Vagina (tissue), 2 donors: ENCODE results near the gene TEAD1.

Experiments used
- POLR2A ChIP-seq, 2 donors: fragments of 450-650 bp; IDR thresholded peaks; one replicate each; pipeline ENCODE4 v1.6.1; 2017; ENCODE audit warnings: antibody characterized with exemption in 2 of 2, mild to moderate bottlenecking in 2 of 2, moderate library complexity in 2 of 2
- TF ChIP-seq, protein P1 (sequence below), 3 experiments: fragments of 450-650 bp in 2 of 3; fragments of 200-600 bp in 1 of 3; sonication (generic) in 1 of 3; IDR thresholded peaks; one replicate each; pipeline ENCODE4 v1.5.1; 2017 to 2019; ENCODE audit warnings: antibody characterized with exemption in 3 of 3, mild to moderate bottlenecking in 2 of 3, moderate library complexity in 2 of 3

DNA sequence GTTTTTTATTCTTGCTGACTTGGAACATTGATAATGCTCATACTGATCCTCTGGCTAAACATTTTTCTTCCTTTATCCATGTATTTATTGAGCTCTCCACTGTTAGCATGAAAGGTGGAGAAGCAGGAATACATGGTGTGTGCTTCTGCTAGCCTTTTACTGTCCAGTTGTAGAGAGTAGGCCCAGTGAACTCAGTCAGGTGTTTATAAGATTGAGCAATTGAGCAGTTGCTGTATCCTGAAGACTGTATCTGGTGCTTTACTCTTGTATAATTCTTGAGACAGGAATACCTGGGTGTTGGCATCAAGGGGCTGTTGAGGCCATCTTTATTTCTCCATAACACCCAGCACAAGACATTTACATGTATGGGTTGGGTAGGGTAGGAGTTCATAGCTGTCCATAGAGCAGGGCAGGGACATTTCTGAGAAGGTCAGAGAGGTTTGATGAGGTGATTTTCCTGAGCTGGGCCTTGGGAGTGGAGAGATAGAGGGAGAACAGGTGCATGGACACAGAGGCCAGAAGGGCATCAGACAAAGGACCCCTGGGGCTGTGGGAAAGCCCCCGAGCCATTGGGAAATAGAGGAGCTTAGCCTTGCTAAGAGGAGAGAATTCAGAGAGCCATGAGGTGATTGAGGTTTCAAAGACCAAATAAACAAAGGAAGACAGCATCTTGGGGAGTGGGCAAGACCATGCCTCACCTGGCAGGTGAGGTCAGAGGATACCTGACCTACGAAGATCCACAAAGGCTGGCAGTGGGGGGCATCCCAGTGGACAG is 155.5 kb downstream of the TEAD1 start:
- TF ChIP-seq POLR2A (IDR thresholded peaks at IDR 0.05): no peak
- TF ChIP-seq, protein P1, sequence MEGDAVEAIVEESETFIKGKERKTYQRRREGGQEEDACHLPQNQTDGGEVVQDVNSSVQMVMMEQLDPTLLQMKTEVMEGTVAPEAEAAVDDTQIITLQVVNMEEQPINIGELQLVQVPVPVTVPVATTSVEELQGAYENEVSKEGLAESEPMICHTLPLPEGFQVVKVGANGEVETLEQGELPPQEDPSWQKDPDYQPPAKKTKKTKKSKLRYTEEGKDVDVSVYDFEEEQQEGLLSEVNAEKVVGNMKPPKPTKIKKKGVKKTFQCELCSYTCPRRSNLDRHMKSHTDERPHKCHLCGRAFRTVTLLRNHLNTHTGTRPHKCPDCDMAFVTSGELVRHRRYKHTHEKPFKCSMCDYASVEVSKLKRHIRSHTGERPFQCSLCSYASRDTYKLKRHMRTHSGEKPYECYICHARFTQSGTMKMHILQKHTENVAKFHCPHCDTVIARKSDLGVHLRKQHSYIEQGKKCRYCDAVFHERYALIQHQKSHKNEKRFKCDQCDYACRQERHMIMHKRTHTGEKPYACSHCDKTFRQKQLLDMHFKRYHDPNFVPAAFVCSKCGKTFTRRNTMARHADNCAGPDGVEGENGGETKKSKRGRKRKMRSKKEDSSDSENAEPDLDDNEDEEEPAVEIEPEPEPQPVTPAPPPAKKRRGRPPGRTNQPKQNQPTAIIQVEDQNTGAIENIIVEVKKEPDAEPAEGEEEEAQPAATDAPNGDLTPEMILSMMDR (IDR thresholded peaks at IDR 0.05): no peak
